GM12878 (cell line): ENCODE data around the gene AATF. TPM values are rescaled to one million over a fixed set of nuclear protein-coding genes. Genes with fewer than 3 reads are reported as not detected.

Experiments used
- ATAC-seq: fragments of 200-7000 bp; cut with Tn5 transposase; 3 replicates; pipeline ENCODE4 v1.9.1; 2020; ENCODE audit warnings: mild to moderate bottlenecking, moderate library complexity
- BruUV-seq: library from RNA; stranded (reverse); fragments of 400-500 nt; replicated peaks from 2 replicates; lab custom pipeline; 2021; lab: Mats Ljungman, UMichigan
- CTCF ChIA-PET: fragments of 300-600 bp; sonication (Branson Sonifier 250); formaldehyde crosslinking; extraction: SDS; loops from one replicate; lab custom pipeline; 2021; ENCODE audit warnings: inconsistent platforms; lab: Yijun Ruan, JAX
- POLR2A ChIA-PET: fragments of 350-600 bp; formaldehyde crosslinking; extraction: SDS; loops from one replicate; lab custom pipeline; 2021; ENCODE audit warnings: inconsistent platforms; lab: Charles Lee
- RAD21 ChIA-PET: fragments of 300-600 bp; sonication (Branson Sonifier 250); formaldehyde crosslinking; loops from one replicate; lab custom pipeline; 2023; ENCODE audit warnings: antibody characterized with exemption; ENCODE audit not compliant: unreplicated experiment; lab: Charles Lee
- SMC1A ChIA-PET: fragments of 300-600 bp; sonication (Branson Sonifier 250); formaldehyde crosslinking; loops from one replicate; lab custom pipeline; 2023; ENCODE audit not compliant: unreplicated experiment, uncharacterized antibody; lab: Charles Lee
- DNase-seq: peaks from one replicate; pipeline ENCODE4 v3.0.0-alpha.2; 2011; ENCODE audit warnings: low read depth, low spot score
- FAIRE-seq: peaks from 3 replicates; lab custom pipeline; 2011; peaks lifted over from hg19 to GRCh38; lab: Jason Lieb, UNC
- H2AFZ ChIP-seq: 2 replicates; pipeline ENCODE4 v1.6.0; 2011; ENCODE audit warnings: low read depth, low read length, control low read depth; ENCODE audit not compliant: control insufficient read depth
- H3K27ac ChIP-seq: 2 replicates; pipeline ENCODE4 v1.5.1; 2011; ENCODE audit warnings: control low read depth; ENCODE audit not compliant: control insufficient read depth, insufficient read depth
- H3K27me3 ChIP-seq, 2 experiments: replicated peaks in 1 of 2; 2 replicates each; pipeline versions ENCODE4 v1.6.0 to v1.6.1; 2011; ENCODE audit warnings: low read length in 1 of 2; ENCODE audit not compliant: control insufficient read depth in 2 of 2, insufficient read depth in 2 of 2
- H3K36me3 ChIP-seq, 2 experiments: 2 replicates each; pipeline ENCODE4 v1.5.1; 2011; ENCODE audit warnings: low read length in 1 of 2; ENCODE audit not compliant: control insufficient read depth in 2 of 2, insufficient read depth in 2 of 2
- H3K4me1 ChIP-seq: 2 replicates; pipeline ENCODE4 v1.6.1; 2011; ENCODE audit warnings: mild to moderate bottlenecking, low read length, moderate library complexity, mixed read lengths; ENCODE audit not compliant: control insufficient read depth, insufficient read depth
- H3K4me2 ChIP-seq: 2 replicates; pipeline ENCODE4 v1.6.0; 2011; ENCODE audit warnings: control low read depth; ENCODE audit not compliant: control insufficient read depth, insufficient read depth
- H3K4me3 ChIP-seq: fragments of 200-600 bp; sonication (generic); 2 replicates; pipeline ENCODE4 v1.5.1; 2016
- H3K79me2 ChIP-seq: 2 replicates; pipeline ENCODE4 v1.6.0; 2011; ENCODE audit warnings: low read length; ENCODE audit not compliant: control insufficient read depth, insufficient read depth
- H3K9ac ChIP-seq: 2 replicates; pipeline ENCODE4 v1.8.0; 2011; ENCODE audit warnings: low read length, control low read depth, mixed read lengths; ENCODE audit not compliant: control insufficient read depth, insufficient read depth
- H3K9me3 ChIP-seq: replicated peaks from 3 replicates; pipeline ENCODE4 v1.5.1; 2011; ENCODE audit warnings: mild to moderate bottlenecking, low read length; ENCODE audit not compliant: control insufficient read depth, insufficient read depth
- H4K20me1 ChIP-seq: 2 replicates; pipeline ENCODE4 v1.6.0; 2011; ENCODE audit not compliant: control insufficient read depth, insufficient read depth
- IKZF2 ChIP-seq, 2 experiments: fragments of 450-650 bp; IDR thresholded peaks; 2 replicates each; pipeline ENCODE4 v1.6.1; 2017; ENCODE audit warnings: mild to moderate bottlenecking in 2 of 2, moderate library complexity in 2 of 2
- NFYB ChIP-seq: IDR thresholded peaks from 2 replicates; pipeline ENCODE4 v1.6.1; 2011; ENCODE audit warnings: low read depth, mild to moderate bottlenecking, low read length, improper control_type of control experiment, moderate library complexity; ENCODE audit not compliant: insufficient read depth
- POLR2AphosphoS2 ChIP-seq: IDR thresholded peaks from 2 replicates; pipeline ENCODE4 v1.6.1; 2011; ENCODE audit warnings: low read depth, mild to moderate bottlenecking, low read length, improper control_type of control experiment, moderate library complexity
- RUNX3 ChIP-seq: IDR thresholded peaks from 2 replicates; pipeline ENCODE4 v1.6.1; 2012; ENCODE audit warnings: low read length, inconsistent platforms
- SPI1 ChIP-seq: IDR thresholded peaks from 2 replicates; pipeline ENCODE4 v1.6.1; 2011; ENCODE audit warnings: low read depth, mild to moderate bottlenecking, low read length, moderate library complexity, borderline replicate concordance; ENCODE audit not compliant: insufficient read depth
- SREBF2 ChIP-seq: IDR thresholded peaks from 2 replicates; pipeline ENCODE4 v1.6.1; 2012; ENCODE audit warnings: mild to moderate bottlenecking, low read length
- TAF1 ChIP-seq: IDR thresholded peaks from 2 replicates; pipeline ENCODE4 v1.6.1; 2011; ENCODE audit warnings: mild to moderate bottlenecking, low read depth, low read length, borderline replicate concordance
- ZNF207 ChIP-seq: fragments of 450-650 bp; IDR thresholded peaks from 2 replicates; pipeline ENCODE4 v1.6.1; 2014; ENCODE audit warnings: antibody characterized with exemption, mild to moderate bottlenecking, borderline replicate concordance
- ZNF274 ChIP-seq: IDR thresholded peaks from one replicate; pipeline ENCODE4 v1.8.0; 2011; ENCODE audit not compliant: insufficient read length, insufficient read depth
- ZNF384 ChIP-seq: IDR thresholded peaks from 2 replicates; pipeline ENCODE4 v1.6.1; 2012; ENCODE audit warnings: low read depth, mild to moderate bottlenecking, low read length, improper control_type of control experiment, borderline replicate concordance
- ZNF592 ChIP-seq: fragments of 450-650 bp; IDR thresholded peaks from 2 replicates; pipeline ENCODE4 v1.6.1; 2017; ENCODE audit warnings: mild to moderate bottlenecking, moderate library complexity
- WGBS: methylation state at CpG from one replicate; pipeline ENCODE4 v1.1.6; 2016; ENCODE audit warnings: low lambda C conversion rate; ENCODE audit not compliant: insufficient replicate concordance, insufficient coverage; ENCODE audit errors: missing lambda C conversion rate; 5-methylcytosine and 5-hydroxymethylcytosine counted together
- in situ Hi-C: fragments of 300-500 bp; cut with MboI; formaldehyde crosslinking; loops from 9 replicates; pipeline ENCODE4 v1.14.3; 2018; ENCODE audit warnings: mixed read lengths
- intact Hi-C: fragments of 100-400 bp; cut with micrococcal nuclease; formaldehyde crosslinking; loops from one replicate; pipeline ENCODE4 v1.14.2; 2022; ENCODE audit not compliant: unreplicated experiment
- polyA plus RNA-seq, 11 experiments: library from polyadenylated mRNA; depleted of rRNA in 4 of 11; unstranded in 6 of 11; stranded (reverse) in 5 of 11; fragments of >200 nt; fragmentation: Nextera tagmentation in 4 of 11; fragmentation: Illumina TruSeq in 1 of 11; extraction: Ambion mirVana in 4 of 11; extraction: Trizol in 1 of 11; gene quantifications; 1 replicate in 1 of 11; 2 replicates in 10 of 11; pipeline versions ENCODE4 v1.2.1 to v1.2.3, GENCODE V29; 2011 to 2016; ENCODE audit warnings: inconsistent platforms in 2 of 11, missing spikeins in 2 of 11, low read depth in 1 of 11
- total RNA-seq, 4 experiments: library from RNA; depleted of rRNA in 3 of 4; stranded (reverse); fragments of >200 nt in 3 of 4; fragmentation: Illumina TruSeq in 1 of 4; extraction: Trizol in 1 of 4; gene quantifications; 2 replicates each; pipeline versions ENCODE4 v1.2.1 to v1.2.3, GENCODE V29; 2013 to 2021
- TF ChIP-seq, protein P1 (sequence below): IDR thresholded peaks from 2 replicates; pipeline ENCODE4 v1.6.1; 2011; ENCODE audit warnings: borderline replicate concordance, low read depth, mild to moderate bottlenecking, moderate library complexity, low read length; ENCODE audit not compliant: insufficient read depth, poor library complexity, severe bottlenecking

Gene AATF
- total and polyA plus RNA-seq, 10 of the 15 experiments (the other 5 are each of a cell fraction or from before 2014, with no cell fraction given): 36.8 to 110 (median 77.9) TPM

DNA sequence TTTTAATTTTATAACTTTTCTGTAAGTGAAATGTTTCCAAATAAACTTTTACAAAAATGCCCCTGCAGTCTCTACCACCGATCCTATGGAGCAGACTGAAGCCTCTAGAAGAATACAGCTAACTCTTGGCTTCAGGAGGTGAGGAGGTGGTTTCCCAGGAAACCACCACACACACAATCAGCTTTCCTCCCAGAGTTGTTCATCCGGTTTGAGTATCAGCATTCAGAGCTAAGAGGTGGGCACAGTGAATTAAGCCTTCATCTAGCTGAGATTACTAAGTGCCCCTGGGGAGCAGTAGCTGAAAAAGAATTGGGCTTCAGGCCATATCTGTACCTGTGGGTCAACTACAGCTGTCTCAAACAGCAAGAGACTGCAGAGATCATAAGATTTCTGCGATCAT is 139.7 kb downstream of the AATF start:
- intact Hi-C loops: no loop called here
- FAIRE-seq: no peak
- no peaks in the 10 kb centered on the region for H4K20me1 ChIP-seq
- no peak overlapping the region for H3K27ac ChIP-seq
- no peaks in the 10 kb centered on the region for H3K9me3 ChIP-seq
- ChIA-PET CTCF (interaction anchor here (1.3 to 1.4 kb wide), 3 partner anchors 59 to 461 kb away, joined by 3 to 4 read pairs (median 3); no protein-coding TSS in a partner anchor), POLR2A (no interaction called here), SMC1A (interaction anchor here (1.1 kb wide), 1 partner anchor 14 kb away, joined by 3 read pairs; no protein-coding TSS in a partner anchor)
- no peak overlapping the region for H3K9ac ChIP-seq
- H2AFZ ChIP-seq: no peak overlapping the region
- no TSS peak for BruUV-seq
- H3K4me1 ChIP-seq: peaks cover 9% of the 10 kb centered on the region
- no peak overlapping the region for H3K4me3 ChIP-seq
- H3K36me3 ChIP-seq: peaks cover 13 to 15% of the 10 kb centered on the region in 2 experiments
- in situ Hi-C loops: no loop called here
- 85% methylated on average over 3 of the region's 3 CpGs for WGBS
- no peak for TF ChIP-seq RUNX3
- TF ChIP-seq ZNF384: no peak
- TF ChIP-seq, all 136 proteins: peak for 0
- H3K79me2 ChIP-seq: no peaks in the 10 kb centered on the region
- H3K4me2 ChIP-seq: no peak overlapping the region
- ATAC-seq: no peak
- no peaks in the 10 kb centered on the region for H3K27me3 ChIP-seq
- DNase-seq: no peak
- RAD21 ChIA-PET: no interaction called here

GRCh38 chr17:37088913-37089312 is 140.2 kb downstream of the AATF start:
- Histone ChIP-seq H3K9ac (no peak overlapping the region), H3K4me2 (no peak overlapping the region), H3K79me2 (no peaks in the 10 kb centered on the region), H3K9me3 (no peaks in the 10 kb centered on the region), H3K4me3 (no peak overlapping the region), H3K4me1 (peaks cover 9% of the 10 kb centered on the region), H3K27me3 (no peaks in the 10 kb centered on the region), H3K36me3 (peaks cover 13 to 15% of the 10 kb centered on the region in 2 experiments), H4K20me1 (no peaks in the 10 kb centered on the region), H2AFZ (no peak overlapping the region), H3K27ac (no peak overlapping the region)
- in situ Hi-C loops (no loop called here), intact Hi-C loops (no loop called here)
- no peak for DNase-seq
- ChIA-PET POLR2A (no interaction called here), CTCF (interaction anchor here (1.0 to 1.3 kb wide), 3 partner anchors 59 to 487 kb away, joined by 3 read pairs; partner anchors contain the start of gene MRM1), RAD21 (no interaction called here), SMC1A (interaction anchor here (1.1 to 1.6 kb wide), 2 partner anchors 13 to 41 kb away, joined by 3 read pairs; no protein-coding TSS in a partner anchor)
- no TSS peak for BruUV-seq
- ATAC-seq: no peak
- WGBS: 92% methylated on average over 11 of the region's 11 CpGs
- no peak for FAIRE-seq
- no peak for TF ChIP-seq ZNF592
- TF ChIP-seq, protein P1, sequence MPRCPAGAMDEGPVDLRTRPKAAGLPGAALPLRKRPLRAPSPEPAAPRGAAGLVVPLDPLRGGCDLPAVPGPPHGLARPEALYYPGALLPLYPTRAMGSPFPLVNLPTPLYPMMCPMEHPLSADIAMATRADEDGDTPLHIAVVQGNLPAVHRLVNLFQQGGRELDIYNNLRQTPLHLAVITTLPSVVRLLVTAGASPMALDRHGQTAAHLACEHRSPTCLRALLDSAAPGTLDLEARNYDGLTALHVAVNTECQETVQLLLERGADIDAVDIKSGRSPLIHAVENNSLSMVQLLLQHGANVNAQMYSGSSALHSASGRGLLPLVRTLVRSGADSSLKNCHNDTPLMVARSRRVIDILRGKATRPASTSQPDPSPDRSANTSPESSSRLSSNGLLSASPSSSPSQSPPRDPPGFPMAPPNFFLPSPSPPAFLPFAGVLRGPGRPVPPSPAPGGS: no peak
- TF ChIP-seq IKZF2 (IDR thresholded peaks at IDR 0.05): no peak
- TF ChIP-seq SPI1: no peak
- TF ChIP-seq SREBF2: no peak
- TF ChIP-seq NFYB: no peak
- TF ChIP-seq TAF1: no peak
- TF ChIP-seq ZNF274: no peak
- no peak for TF ChIP-seq POLR2AphosphoS2
- TF ChIP-seq ZNF207: no peak
